Inferior parietal cortex (tissue), 1 donor: ENCODE measurements around the gene UQCC2.
A peak's percentile ranks its signal among the peaks of the same experiment; 100 is the strongest.

Experiments used
- DNase-seq: peaks from one replicate; pipeline ENCODE4 v3.0.0-alpha.2; 2016; ENCODE audit errors: extremely low spot score

Gene UQCC2

DNA sequence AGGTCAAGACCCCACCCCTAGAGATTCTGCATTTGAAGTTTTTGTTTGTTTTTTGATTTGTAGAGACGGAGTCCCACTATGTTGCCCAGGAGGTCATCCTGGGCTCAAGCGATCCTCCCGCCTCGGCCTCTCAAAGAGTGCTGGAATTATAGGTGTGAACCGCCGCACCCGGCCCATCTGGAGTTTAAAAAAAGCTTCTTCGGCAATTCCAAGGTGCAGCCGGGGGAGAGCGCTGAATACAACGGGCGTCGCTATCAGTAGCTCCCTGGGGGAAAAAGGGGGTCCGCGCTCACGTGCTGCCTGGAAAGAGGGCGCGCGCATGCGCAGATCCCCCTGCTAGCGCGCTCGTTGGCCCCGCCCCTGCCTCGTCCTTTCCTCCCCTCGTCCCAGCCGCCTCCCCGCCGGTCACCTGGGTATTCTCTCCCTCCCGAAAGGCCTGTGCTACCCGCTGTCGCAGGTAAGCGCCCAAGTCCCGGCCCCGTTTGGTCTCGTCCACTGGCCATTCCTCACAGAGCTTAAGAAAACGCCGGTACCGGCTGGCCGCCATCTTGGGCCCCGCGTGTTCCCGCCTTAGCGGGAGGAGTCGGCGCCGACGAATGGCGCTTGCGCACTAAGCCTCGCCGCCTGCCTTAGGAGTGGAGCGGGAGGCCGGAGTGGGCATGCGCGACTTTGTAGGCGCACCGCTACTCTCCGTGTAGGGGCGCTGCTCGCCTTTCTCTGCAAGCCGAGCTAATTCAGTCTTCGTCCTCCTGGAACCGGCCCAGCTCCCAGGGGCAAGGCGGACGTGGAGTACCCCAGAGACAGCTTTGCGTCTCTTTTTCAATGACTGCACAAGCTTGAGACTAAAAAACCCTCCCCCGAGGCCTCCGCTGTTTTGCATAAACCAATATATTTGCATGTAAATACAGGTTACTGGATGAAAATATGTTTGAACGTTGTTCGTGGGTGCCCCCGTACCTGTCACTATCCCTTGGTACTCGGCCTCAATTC, at the start of gene UQCC2:
UQCC2 (minus strand) TSS at position 561 of the 990 bp plus-strand sequence; CDS start at position 547, 14 bp downstream.
- DNase-seq: peak; percentile 98

DNA sequence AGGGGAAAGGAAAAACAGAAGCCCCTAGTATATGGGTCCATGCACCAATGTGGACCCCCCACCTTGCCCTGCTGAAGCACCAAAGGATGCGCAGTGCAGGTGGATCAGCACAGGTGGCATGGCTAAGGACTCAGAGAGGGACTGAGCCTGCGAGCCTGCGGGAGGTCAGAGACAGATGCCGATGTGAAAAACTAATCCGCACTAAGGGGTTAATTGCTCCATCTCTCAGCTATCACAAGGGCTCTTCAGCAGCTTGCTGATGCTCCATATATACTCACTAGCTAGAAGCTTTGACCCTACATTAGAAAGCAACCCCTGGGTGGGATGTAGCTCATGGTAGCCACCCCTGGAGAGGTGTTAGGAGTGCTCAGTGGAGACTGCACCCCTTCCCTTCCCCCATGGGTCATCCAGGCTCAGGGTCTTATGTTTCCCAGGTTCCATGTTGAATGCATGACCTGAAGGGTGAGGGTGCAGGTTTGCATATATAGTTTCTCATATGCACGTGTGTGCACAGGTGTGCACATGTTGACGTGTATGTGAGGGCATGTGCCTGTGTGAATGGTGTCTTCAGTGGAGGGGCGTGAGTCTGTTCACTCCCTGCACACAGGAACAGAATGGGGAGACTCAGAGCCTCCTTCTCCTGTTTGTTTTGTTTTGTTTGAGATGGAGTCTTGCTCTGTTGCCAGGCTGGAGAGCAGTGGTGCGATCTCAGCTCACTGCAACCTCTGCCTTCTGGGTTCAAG, 48.6 kb upstream of the UQCC2 start:
- DNase-seq: no peak

DNA sequence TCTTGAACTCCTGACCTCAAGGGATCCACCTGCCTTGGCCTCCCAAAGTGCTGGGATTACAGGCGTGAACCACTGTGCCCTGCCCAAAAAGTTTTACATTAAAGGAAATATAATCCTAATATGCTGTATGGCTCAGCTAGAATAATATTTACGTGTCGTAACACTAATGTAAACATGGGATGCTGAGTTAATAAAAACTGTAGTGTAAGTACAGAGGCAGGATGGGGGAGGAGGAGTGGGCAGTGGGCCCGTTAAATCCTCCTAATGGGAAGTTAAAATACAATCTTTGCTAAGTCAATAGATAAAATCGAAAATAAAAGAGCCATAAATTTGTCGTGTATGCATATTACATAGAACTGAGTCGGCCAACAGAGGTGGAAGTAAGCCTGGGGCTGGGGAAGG, 47.3 kb upstream of the UQCC2 start:
- no peak for DNase-seq

DNA sequence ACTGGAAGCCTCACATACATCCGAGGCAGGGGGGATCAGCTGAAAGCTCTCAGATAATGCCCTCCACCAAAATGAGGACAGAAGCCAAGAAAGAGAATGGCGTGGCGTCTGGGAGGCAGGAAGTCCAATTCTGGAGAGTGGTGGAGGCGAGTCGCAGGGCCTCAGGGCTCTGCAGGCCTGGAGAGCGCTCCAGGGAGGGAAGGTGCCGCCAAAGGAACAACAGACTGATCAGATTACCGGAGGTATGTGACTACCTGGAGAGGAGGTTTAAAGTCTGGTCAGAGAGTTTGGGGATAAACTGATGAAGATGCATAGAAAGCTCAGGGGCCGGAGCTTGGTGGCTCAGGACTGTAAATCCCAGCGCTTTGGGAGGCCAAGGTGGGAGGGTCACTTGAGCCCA, 46.4 kb upstream of the UQCC2 start:
- no peak for DNase-seq

DNA sequence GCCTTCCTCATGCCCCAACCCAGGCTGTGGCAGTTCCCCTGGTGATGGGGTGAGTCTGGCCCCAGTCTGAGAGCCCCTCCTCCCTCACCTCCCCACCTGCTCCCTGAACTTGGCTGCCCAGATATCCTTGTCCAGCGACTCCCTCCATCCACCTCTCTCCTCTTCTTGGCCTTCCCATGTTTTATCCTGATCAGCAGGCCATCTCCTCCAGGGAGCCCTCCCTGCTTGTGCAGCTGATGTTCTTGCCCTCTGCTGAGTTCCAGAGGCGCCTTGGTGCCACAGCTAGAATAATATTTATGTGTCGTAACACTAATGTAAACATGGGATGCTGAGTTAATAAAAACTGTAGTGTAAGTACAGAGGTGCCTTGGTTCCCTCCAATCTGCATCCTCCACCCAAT, 45.6 kb upstream of the UQCC2 start:
- no peak for DNase-seq

DNA sequence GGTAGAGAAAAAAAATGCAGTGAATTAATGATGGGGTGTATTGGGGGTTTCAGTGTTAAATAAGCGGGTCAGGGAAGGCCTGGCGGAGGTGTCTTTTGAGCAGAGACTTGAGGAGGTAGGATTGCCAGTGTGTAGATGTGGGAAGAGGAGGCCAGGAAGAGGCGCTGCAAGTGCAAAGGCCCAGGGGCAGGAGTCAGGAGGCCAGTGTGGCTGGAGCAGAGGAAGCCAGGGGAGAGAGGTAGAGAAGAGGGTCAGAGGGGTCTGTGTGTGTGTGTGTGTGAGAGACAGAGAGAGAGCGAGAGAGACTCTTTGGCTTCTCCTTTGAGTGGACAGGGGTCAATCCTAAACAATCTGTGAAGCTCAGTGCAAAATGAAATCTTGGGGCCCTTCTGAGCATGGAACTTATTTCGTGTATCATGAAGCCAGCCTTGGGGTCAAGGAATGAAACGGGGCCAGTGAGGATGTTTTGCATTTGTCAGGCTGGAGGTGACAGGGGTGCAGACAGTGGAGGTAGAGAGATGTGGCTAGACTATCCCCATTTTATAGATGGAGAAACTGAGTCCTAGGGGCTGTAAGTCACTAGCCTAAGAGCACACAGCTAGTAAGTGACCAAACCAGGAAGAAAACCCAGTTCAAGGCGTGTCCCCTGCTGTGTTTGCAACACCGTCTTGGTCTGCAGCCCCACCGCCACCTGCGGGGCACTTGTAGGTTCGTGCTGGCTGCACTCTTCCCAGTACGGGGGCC, 44.9 kb upstream of the UQCC2 start:
- DNase-seq: no peak

DNA sequence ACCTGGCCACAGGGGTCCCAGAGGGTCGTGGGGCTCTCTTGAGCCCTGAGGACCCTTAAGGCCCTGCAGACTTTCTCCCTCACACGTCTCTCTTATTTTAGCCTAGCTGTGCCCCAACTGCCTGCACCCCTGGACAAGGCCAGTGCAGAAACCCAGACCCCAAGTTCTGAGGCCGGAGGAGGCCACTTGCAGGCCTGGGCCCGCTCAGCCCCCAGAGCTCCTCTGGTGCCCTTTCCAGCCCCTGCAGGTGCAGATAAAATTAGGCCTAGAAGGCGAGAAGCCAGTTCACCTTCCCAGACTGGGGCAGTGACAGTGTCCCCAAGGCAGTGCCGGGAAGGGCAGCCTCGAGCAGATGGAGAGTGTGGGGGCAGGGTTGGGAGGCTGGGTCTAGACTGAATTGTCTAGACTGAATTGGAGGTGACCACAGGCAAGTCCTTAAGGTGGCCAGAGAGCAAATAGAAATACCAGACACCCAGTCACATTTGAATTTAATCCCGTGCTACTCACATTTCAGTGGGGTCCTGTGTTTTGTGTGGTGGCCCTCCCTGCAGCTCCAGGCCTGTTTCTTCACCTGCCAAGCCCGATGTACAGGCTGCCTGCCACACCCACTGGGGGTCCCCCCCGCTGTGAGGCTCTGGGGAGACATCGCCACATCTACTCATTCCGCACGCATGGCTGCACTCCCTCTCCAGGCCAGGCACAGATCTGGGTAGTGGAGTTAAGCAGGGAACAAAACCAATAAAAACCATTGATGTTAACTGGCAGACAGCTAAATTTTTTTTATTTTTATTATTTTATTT, 43.8 kb upstream of the UQCC2 start:
- no peak for DNase-seq

DNA sequence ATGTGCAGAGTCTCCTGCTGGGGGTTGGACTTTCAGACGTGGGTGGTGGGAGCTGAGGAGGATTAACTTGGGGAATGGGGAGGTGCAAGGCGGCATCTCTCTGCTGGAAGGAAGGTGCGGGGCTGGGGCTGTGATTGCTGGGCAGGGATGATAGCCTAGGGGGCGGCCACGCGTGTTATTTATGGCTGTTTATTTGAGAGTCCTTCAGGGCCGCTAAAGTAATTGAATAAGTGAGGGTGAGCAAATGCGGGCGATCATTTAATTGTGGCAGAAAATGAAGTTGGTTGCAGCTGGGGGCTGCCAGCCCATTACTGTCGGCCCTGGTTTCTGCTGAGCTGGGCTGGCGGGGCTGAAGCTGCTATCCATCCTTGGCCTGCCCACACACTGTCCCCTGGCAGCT, 42.7 kb upstream of the UQCC2 start:
- no peak for DNase-seq

DNA sequence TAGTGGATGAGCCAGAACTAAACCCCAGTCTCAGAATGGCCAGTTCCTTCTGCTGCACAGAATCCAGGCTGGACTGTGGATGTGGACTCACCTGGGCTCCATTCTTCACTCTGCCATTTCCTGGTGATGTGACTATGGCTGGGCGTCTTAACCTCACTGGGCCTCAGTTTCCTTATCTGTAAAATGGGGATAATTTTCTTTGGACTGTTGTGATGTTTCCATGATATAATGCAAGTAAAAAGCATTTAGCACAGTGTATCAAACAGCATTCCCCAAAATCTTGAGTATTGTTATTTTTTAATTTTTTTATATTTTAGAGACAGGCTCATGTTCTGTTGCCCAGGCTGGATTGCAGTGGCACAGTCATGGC, 41.1 kb upstream of the UQCC2 start:
- no peak for DNase-seq

DNA sequence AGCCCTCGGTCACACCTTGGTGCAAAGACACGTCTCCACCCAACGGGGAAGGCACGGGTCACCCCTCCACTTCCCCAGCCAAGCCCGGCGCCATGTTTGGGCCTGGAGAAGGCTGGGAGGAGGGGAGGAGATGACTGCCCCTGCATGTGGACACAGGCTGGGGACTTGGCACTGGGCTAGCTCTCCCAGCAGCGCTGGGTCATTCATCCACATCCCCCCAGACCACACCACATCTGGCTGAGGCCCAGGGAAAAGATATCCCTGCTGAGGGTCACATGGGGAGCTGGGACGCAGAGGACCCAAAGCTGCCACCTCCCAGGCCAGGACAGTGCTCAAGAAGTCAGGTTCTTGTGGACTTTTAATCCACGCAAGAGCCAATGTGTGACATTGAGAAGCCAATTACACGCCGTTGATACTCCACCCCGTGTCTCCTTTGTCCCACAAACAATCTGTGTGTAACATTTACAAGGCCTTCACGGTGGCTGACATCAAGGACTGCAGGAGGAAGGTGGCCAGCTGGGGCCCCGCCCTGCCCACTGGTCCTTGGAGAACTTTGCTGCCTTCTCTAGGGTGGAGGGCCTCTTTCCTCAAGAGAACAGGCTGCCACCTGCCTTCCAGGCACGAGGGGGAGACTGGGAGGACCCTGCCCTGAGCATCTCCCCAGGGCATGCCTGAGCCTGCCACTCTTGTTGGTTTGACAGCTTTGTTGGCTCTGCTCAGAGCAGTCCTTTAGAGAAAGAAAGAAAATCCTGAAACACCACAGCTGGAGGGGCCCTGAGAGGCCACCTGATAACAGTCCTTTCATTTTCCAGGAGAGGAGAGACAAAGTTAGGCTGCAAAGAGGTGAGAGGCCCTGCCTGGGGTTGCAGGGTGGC, 40.5 kb upstream of the UQCC2 start:
- no peak for DNase-seq

DNA sequence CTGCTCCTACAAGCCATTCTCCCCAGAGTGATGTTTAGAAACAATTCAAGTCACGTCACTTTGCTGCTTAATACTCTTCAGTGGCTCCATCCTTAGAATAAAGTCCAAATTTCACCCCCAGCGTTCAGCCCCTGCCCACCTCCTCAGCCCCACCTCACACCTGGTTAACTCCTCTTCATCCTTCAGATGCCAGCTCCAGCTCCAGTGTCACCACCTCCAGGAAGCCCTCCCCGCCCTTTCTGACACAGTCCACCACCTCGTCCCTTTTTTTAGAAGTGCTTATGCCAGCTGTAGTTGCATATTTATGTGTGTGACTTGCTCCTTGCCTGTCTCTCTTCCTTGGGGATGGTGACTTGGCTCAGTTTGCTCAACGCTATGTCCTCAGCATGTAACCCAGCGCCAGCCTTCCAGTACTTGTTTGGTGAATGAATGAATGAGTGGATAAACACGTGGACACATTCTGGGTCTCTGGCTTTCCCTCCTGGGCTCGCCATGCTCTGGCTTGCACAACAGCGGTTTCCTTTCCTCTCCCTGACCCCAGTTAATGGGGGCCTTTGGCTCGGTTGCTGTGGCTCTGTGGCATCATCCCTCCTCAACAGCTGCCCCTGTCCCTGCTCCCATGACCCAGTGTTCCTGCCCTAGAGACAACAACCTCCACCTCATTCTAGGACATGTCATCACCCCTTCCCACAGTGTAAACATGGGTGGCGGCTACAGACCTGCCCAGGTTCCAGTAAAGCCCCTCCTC, 38.9 kb upstream of the UQCC2 start:
- no peak for DNase-seq

DNA sequence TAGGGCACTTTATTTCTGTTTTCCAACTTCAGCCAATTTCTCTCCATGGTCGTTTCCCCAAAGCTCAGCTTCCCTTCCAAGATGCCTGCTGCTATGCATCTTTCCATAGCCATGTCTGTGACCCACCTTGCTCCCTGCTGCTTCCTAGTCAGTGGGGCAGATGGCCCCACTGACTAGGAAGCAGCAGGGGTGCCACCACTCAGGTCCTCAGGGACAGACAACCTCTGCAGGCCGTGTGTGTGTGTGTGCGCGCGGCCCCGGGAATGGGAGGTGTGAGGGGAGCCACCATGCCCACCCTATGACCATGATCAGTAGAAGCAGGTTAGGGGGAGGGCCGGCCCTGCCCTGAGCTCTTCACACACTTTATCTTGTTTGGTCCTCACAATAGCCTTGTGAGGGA, 37.9 kb upstream of the UQCC2 start:
- no peak for DNase-seq

DNA sequence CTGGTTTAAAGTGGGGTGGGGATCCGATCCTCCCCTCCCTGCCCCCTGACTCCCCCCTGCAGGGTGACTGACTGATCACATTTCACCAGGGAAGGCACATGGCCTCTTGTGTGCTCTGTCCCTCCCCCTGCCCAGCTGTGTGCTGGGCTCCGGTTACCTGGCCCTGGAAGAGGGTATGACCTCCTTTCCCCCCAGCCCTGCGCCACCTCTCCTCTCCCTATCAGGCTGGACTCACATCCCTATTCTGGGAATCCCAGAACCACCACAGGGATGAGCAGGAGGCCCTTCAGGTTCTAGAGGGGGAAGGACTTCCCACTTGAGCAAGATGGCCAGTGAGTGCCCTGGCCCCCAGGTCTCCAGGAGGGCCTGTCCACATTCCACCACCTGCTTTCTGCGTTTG, 37.3 kb upstream of the UQCC2 start:
- no peak for DNase-seq

DNA sequence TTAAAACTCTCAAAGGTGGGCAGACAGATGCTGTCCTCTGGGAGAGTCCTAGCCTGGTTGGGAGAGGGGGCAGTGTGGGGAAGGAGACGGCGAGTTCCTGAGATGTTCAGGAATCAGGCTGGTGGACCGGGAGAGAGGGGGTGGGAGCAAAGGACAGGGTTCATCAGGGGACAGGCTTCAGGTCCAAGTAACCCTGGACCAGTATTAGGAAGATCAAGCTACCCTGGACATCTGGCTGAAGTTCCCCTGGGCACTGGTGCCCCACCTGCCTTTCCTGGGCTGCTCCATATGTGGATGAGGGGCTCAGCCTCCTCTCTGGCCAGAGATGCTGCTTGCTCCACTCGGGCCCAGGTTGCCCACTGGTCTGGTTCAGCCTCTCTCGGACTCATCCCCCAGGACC, 36.3 kb upstream of the UQCC2 start:
- no peak for DNase-seq

DNA sequence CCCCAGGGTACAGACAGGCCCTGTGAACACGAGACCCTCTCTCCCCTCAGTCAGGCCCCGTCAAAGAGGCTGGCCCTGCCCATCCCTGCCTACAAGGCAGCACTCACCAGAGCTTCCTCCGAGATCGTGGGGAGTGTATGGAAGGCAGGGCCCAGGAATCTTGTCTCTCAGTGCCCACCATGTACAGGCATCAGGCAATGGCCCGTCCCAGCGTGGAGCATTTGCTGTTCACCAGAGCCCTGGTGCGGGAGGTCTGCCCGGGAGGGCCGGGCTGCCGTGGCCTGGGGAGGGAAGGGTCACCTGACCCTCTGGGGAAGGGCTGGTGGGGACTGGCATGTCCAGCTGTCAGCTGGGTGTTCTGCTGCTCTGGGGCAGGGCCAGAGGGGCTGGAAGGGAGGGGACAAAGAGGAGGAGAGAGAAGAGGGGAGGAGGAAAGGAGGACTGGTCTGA, 35.2 kb upstream of the UQCC2 start, which contains the start of gene IP6K3:
IP6K3 (minus strand) TSS at position 255 of the 450 bp plus-strand sequence. CDS start 11,429 bp downstream, outside the sequence.
- peak; percentile 71 for DNase-seq

DNA sequence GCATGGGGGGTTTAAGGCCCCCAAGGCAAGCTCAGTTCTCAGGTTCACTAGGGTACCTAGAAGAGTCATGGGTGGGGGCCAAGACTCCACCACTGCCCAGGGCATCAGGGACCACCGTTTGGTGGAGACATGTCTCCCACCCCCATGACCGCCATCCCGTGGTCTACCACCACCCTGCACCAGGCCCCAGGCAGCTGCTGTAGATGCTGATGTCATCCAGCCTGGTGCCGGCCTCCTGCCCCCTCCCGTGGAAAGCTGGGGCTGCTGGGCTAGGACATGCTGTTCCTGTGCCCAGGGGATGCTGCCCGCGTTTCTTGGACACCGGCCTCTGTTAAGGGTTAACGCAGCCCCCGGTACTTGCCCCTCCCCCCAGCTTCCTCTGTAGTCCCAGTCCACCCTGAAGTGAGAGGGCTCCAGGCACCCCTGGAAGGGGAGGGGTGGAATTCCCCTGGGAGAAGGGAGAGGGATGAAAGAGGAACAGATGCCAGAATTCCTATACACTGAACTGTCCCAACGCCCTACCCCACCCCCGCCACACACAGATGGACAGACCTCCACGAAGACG, 34.6 kb upstream of the UQCC2 start:
- peak; percentile 48 for DNase-seq

DNA sequence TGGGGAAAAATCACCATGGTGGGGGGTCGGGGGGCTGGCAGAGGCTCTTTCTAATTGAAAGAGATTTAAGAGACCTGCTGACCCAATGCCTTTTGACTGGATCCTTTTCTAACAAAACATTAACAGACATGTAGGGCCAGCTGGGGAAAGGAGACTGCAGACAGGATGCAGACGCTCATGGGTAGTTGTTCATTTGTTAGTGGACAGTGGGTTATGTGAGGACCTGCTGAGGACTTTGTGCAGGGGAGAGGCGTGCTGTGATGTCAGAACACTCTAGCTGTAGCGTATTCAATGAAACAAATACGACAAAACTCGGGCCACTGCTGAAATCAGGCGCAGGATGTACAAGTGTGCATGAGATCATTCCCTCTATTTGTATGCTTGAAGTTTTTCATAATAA, 34.0 kb upstream of the UQCC2 start:
- peak; percentile 13 for DNase-seq

DNA sequence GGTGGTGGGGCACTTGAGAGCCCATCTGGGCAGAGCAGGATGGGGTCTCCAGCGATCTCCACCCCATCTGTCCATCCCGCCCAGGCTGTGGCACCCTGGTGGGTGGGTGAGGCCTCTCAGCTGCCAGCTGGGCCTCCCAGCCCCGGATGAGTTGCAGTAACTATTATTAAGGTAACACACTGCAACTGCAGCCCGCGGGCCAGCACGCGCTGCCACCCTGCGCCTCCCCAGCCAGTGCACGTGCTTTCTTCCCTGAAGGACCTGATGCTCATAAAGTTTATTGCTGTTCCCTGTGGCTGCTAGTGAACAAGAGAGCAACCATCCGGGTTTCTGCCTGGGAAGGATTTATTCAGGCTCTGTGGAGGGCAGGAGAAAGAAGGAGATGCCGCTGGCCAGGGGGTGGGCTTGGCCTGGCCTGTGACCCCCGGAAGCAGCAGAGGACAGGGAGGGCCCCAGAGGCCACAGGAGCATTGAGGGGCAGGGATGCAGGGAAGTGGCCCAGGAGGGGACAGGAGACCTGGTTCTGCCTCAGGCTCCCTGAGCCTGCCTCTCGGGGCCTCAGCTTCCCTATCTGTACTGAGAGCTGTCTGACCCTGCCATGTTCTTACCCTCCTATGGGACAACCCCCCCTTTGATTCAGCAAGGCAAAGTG, 33.5 kb upstream of the UQCC2 start:
- no peak for DNase-seq
